GM19099 (cell line): ENCODE results near the gene IFNL1.

ENCODE experiments used
- POLR2A ChIP-seq: IDR thresholded peaks from 3 replicates; pipeline ENCODE4 v1.6.1; 2011; ENCODE audit warnings: low read depth; ENCODE audit not compliant: insufficient read length; ENCODE audit errors: extremely low read depth

The IFNL1 gene

GRCh38 chr19:39296055-39296645, at the start of gene IFNL1:
IFNL1 (plus strand) TSS chr19:39296407; CDS start chr19:39296422, 15 bp downstream.
- TF ChIP-seq POLR2A: no peak

- no peak for TF ChIP-seq POLR2A
Measured at GRCh38 chr19:39246951-39247669, 49.1 kb upstream of the IFNL1 start.

- no peak for TF ChIP-seq POLR2A
Measured at GRCh38 chr19:39247701-39248664, 48.2 kb upstream of the IFNL1 start.

GRCh38 chr19:39248806-39249205, 47.4 kb upstream of the IFNL1 start, which contains the start of gene IFNL4:
IFNL4 (minus strand) TSS chr19:39248856.
- no peak for TF ChIP-seq POLR2A

GRCh38 chr19:39251081-39251480, 45.1 kb upstream of the IFNL1 start:
- TF ChIP-seq POLR2A: no peak

- no peak for TF ChIP-seq POLR2A
Measured at GRCh38 chr19:39251846-39252245, 44.4 kb upstream of the IFNL1 start.

- no peak for TF ChIP-seq POLR2A
Measured at GRCh38 chr19:39252458-39252857, 43.7 kb upstream of the IFNL1 start.

- TF ChIP-seq POLR2A: no peak
Measured at GRCh38 chr19:39253374-39254149, 42.6 kb upstream of the IFNL1 start.

GRCh38 chr19:39254531-39255345, 41.5 kb upstream of the IFNL1 start:
- TF ChIP-seq POLR2A: no peak

- no peak for TF ChIP-seq POLR2A
Measured at GRCh38 chr19:39257227-39257626, 39.0 kb upstream of the IFNL1 start.

- no peak for TF ChIP-seq POLR2A
Measured at GRCh38 chr19:39261704-39262103, 34.5 kb upstream of the IFNL1 start.

GRCh38 chr19:39262496-39262895, 33.7 kb upstream of the IFNL1 start:
- TF ChIP-seq POLR2A: no peak

GRCh38 chr19:39263912-39264305, 32.3 kb upstream of the IFNL1 start:
- TF ChIP-seq POLR2A: no peak
